AG08396 (cell line): ENCODE measurements around the gene OPHN1.
"Not testable (repeated sequence)": the region's sequence is repeated elsewhere in the genome, so short reads cannot be mapped to it uniquely, and the experiment has no call there.

Experiments used
- DNase-seq: peaks from one replicate; pipeline ENCODE4 v3.0.0; 2012; ENCODE audit warnings: low spot score, mixed read lengths

The OPHN1 gene

GRCh38 chrX:68355629-68355920 is 77.7 kb downstream of the OPHN1 start:
- no peak for DNase-seq

- DNase-seq: no peak
Measured at GRCh38 chrX:68354879-68355628, 78.2 kb downstream of the OPHN1 start.

DNA sequence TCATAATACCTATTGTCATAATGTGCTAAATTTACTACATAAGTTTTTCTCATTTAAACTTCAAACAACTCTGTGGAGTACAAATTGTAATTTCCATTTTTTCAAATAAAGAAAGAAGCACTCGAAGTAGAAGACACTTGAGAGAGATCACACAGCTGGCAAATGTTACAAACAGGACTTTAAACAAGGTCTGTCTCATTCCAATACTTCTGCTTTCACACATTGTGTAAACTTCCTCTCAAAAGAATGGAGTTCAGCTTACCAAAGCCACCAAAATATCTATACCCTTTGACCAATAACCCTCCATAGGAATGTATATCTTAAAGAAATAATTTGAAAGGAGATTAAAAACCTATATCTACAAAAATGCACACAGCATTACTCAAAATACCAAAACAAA is 88.3 kb downstream of the OPHN1 start:
- DNase-seq: no peak

GRCh38 chrX:68343551-68343950 is 89.7 kb downstream of the OPHN1 start:
- no peak for DNase-seq

GRCh38 chrX:68332201-68332731 is 101.0 kb downstream of the OPHN1 start:
- no peak for DNase-seq

DNA sequence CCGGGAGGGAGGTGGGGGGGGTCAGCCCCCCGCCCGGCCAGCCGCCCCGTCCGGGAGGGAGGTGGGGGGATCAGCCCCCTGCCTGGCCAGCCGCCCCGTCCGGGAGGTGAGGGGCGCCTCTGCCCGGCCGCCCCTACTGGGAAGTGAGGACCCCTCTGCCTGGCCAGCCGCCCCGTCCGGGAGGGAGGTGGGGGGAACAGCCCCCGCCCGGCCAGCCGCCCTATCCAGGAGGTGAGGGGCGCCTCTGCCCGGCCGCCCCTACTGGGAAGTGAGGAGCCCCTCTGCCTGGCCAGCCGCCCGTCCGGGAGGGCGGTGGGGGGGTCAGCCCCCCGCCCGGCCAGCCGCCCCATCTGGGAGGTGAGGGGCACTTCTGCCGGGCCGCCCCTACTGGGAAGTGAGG is 106.5 kb downstream of the OPHN1 start:
- DNase-seq: not testable (repeated sequence)

GRCh38 chrX:68307769-68308168 is 125.5 kb downstream of the OPHN1 start:
- DNase-seq: peak; percentile 22

GRCh38 chrX:68304602-68305001 is 128.7 kb downstream of the OPHN1 start:
- DNase-seq: no peak

GRCh38 chrX:68299898-68300297 is 133.4 kb downstream of the OPHN1 start:
- DNase-seq: no peak

- DNase-seq: no peak
Measured at GRCh38 chrX:68292471-68292870, 140.8 kb downstream of the OPHN1 start.

DNA sequence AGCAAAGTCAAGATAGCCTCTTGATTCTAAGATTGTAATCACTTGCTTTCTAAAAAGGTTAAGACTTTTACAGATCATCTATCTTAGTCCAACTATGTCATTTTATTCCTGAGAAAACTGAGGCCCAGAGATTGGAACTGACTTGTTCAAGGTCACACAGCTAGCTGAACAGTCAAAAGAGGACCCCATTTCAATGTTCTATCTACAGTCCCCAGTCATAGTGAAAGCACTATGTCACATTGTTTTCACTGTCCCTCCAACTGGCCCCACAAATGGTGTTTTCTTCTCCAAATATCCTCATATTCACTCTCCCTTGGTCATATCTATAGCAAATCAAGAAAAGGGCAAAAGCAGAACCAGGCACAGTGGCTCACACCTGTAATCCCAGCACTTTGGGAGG is 145.2 kb downstream of the OPHN1 start:
- no peak for DNase-seq

DNA sequence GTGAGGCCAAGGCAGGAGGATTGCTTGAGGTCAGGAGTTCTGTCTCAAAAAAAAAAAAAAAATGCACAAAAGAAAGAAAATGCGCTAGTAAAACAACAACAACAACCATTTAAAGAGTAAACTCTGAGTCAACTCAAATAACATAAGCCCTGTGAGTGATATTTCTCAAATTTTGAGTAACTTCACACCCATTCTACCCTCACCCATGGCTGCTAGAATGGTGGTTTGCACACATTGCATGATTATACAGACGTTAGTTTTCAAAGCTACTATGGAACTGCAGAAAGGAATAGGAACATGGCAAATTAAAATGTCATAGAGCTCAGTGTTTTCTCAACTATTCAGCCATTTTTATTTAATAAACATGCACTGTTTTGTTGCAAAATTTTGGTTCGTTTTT is 145.9 kb downstream of the OPHN1 start:
- no peak for DNase-seq

- DNase-seq: no peak
Measured at GRCh38 chrX:68286980-68287379, 146.3 kb downstream of the OPHN1 start.

DNA sequence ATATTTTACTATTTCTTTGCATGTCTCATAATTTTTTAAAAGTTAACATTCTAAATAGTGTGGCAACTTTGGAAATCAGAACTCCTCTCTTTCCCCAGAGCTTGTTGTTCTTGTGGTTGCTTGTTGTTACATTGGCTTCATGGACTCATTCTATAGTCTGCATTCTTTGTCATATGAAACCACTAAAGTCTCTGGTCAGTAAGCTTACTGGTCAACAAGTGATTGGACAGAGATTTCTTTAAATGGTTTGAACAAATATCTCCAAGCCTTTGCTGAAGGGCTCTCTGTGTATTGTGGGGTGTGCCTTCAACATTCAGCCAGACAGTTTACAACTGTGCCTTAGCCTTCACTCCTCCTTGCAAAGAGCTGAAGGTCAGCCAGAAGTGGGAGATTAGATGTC is 147.2 kb downstream of the OPHN1 start:
- no peak for DNase-seq

GRCh38 chrX:68284281-68284904 is 148.9 kb downstream of the OPHN1 start:
- no peak for DNase-seq

GRCh38 chrX:68273887-68274286 is 159.4 kb downstream of the OPHN1 start:
- DNase-seq: no peak

DNA sequence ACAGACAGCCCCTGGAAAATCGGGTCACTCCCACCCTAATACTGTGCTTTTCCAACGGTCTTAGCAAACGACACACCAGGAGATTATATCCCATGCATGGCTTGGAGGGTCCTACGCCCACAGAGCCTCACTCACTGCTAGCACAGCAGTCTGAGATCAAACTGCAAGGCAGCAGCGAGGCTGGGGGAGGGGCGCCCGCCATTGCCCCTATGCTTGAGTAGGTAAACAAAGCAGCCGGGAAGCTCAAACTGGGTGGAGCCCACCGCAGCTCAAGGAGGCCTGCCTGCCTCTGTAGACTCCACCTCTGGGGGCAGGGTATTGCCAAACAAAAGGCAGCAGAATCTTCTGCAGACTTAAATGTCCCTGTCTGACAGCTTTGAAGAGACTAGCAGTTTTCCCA is 168.5 kb downstream of the OPHN1 start:
- not testable (repeated sequence) for DNase-seq

- no peak for DNase-seq
Measured at GRCh38 chrX:68261060-68261672, 172.1 kb downstream of the OPHN1 start.

DNA sequence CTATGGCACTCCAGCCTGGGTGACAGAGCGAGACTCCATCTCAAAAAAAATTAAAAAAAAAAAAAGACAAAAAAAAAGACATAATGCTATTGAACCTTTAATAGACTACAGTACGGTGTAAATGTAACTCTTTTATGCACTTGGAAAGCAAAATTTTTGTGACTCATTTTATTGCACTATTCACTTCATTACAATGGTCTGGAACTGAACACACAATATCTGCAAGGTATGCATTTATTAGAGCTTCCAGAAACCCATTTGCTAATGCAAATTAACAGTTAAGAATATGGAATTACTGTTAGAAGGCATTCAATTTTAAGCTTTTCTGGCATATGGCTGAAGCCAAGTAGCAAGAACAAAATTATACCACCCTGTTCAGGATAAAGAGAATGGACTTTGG is 176.3 kb downstream of the OPHN1 start:
- no peak for DNase-seq

DNA sequence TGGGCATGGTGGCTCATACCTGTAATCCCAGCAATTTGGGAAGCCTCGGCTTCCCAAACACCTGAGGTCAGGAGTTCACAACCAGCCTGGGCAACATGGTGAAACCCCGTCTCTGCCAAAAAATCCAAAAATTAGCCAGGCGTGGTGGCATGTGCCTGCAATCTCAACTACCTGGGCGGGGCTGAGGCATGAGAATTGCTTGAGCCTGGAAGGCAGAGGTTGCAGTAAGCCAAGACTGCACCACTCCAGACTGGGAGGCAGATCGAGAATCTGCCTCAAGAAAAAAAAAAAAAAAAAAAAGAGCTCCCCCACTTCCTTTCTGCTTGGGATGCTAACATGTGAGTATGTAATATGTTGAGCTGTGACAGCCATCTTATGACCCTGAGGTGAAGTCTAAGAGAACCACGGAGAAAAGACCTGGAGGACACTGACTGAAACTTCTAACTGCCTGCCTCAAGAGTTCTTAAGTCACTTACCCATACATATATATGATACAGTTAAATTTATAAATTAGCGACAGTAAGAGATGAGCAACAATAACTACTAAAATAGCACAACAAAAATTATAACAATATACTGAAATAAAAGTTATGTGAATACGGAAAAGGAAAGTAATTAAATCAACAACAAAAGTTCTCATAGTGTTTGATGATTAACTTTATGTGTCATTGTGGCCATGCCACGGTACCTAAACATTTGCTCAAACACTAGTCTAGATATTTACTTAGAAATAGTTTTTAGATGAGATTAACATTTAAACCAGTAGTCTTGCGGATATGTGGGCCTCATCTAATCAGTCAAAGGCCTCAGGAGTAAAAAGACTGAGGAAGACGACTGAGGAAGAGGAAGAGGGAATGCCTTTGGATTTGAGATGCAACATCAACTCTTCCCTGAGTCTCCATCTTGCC is 178.3 kb downstream of the OPHN1 start:
- DNase-seq: no peak

DNA sequence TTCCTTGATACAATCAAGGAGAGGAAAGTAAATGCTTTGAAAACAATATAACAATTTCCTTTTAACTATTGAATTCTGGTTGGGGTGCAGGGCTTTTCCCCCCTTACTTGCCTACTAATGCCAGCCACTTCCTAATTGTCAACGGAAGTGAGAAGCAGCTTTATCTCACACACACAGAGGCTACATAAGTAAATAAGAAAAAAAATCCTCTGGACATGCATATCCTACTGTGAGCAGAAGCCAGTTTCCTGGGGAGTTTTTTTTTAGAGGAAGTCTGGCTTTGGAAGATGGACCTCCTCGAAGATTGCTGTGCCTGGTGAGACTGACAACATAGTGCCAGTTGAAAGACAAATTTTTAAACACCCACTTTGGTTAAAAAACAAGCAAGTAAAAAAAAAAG is 180.6 kb downstream of the OPHN1 start:
- DNase-seq: no peak

GRCh38 chrX:68249903-68250302 is 183.4 kb downstream of the OPHN1 start:
- DNase-seq: no peak
